Activated B cell treated with CpG ODN at 0.5 μM for 24 hours (primary cell): Measurements from ENCODE around the gene PARP1. TPM values are rescaled to one million over a fixed set of nuclear protein-coding genes. Genes with fewer than 3 reads are reported as not detected.
A peak's percentile ranks its signal among the peaks of the same experiment; 100 is the strongest.

Experiments used
- ATAC-seq: fragments of 200-7000 bp; cut with Tn5 transposase; one replicate; pipeline ENCODE4 v1.10.0; 2021; ENCODE audit warnings: low read depth, mild to moderate bottlenecking, moderate library complexity
- CTCF ChIA-PET: fragments of 350-600 bp; sonication (Branson Sonifier 250); formaldehyde crosslinking; loops from one replicate; lab custom pipeline; 2021; ENCODE audit warnings: antibody characterized with exemption; lab: Charles Lee
- POLR2A ChIA-PET: fragments of 350-600 bp; sonication (Branson Sonifier 250); formaldehyde crosslinking; loops from one replicate; lab custom pipeline; 2021; ENCODE audit warnings: antibody characterized with exemption; lab: Charles Lee
- DNase-seq: peaks from one replicate; pipeline ENCODE4 v3.0.0; 2022
- H3K27ac Mint-ChIP-seq: one replicate; pipeline ENCODE4 v1.8.0; 2020; ENCODE audit warnings: mixed read lengths
- H3K27me3 Mint-ChIP-seq: one replicate; pipeline ENCODE4 v1.8.0; 2021; ENCODE audit warnings: mixed read lengths
- H3K36me3 Mint-ChIP-seq: one replicate; pipeline ENCODE4 v1.8.0; 2021; ENCODE audit warnings: low read depth, mixed read lengths
- H3K4me1 Mint-ChIP-seq: one replicate; pipeline ENCODE4 v1.8.0; 2021; ENCODE audit warnings: mixed read lengths
- H3K4me3 Mint-ChIP-seq: one replicate; pipeline ENCODE4 v1.8.0; 2020; ENCODE audit warnings: mild to moderate bottlenecking, mixed read lengths
- H3K9me3 Mint-ChIP-seq: one replicate; pipeline ENCODE4 v1.8.0; 2020; ENCODE audit warnings: mixed read lengths
- intact Hi-C: fragments of 100-400 bp; cut with micrococcal nuclease; formaldehyde crosslinking; loops from one replicate; pipeline ENCODE4 v1.15.1; 2024
- total RNA-seq: library from RNA; stranded (reverse); gene quantifications from 2 replicates; pipeline ENCODE4 v1.2.3, GENCODE V29; 2022
- TF ChIP-seq, protein P1 (sequence below): fragments of 200-600 bp; IDR thresholded peaks from one replicate; pipeline ENCODE4 v1.8.0; 2022; ENCODE audit warnings: antibody characterized with exemption, mild to moderate bottlenecking

The PARP1 gene
- total RNA-seq, 1 donor from 2014 or later, result 260 TPM

DNA sequence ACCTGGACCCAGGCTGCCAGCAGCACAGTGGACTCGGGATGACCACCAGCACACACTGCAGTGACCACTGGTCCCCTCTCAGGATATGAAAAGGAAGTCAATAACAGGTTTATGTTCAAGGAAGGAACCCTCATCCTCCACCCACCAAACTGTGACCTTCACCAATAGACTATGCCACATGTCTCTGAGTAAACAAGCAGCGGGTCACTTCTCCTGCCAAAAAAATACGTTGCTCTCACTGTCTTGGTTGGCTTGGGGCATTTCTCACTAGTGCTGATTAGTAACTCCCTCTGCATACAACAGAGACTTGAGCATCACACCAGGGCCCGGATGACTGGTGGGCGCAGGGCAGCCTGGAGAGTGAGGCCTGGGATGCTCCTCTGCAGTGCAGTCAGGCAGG is 25.9 kb downstream of the PARP1 start:
- Mint-ChIP-seq H3K27ac (no peak overlapping the region), H3K4me3 (no peak overlapping the region), H3K4me1 (no peaks in the 10 kb centered on the region), H3K36me3 (peaks cover 97% of the 10 kb centered on the region), H3K9me3 (no peaks in the 10 kb centered on the region), H3K27me3 (no peaks in the 10 kb centered on the region)
- TF ChIP-seq, protein P1, sequence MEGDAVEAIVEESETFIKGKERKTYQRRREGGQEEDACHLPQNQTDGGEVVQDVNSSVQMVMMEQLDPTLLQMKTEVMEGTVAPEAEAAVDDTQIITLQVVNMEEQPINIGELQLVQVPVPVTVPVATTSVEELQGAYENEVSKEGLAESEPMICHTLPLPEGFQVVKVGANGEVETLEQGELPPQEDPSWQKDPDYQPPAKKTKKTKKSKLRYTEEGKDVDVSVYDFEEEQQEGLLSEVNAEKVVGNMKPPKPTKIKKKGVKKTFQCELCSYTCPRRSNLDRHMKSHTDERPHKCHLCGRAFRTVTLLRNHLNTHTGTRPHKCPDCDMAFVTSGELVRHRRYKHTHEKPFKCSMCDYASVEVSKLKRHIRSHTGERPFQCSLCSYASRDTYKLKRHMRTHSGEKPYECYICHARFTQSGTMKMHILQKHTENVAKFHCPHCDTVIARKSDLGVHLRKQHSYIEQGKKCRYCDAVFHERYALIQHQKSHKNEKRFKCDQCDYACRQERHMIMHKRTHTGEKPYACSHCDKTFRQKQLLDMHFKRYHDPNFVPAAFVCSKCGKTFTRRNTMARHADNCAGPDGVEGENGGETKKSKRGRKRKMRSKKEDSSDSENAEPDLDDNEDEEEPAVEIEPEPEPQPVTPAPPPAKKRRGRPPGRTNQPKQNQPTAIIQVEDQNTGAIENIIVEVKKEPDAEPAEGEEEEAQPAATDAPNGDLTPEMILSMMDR, result no peak
- no peak for DNase-seq
- intact Hi-C loops, result no loop called here
- no peak for ATAC-seq
- ChIA-PET POLR2A (no interaction called here), CTCF (no interaction called here)

DNA sequence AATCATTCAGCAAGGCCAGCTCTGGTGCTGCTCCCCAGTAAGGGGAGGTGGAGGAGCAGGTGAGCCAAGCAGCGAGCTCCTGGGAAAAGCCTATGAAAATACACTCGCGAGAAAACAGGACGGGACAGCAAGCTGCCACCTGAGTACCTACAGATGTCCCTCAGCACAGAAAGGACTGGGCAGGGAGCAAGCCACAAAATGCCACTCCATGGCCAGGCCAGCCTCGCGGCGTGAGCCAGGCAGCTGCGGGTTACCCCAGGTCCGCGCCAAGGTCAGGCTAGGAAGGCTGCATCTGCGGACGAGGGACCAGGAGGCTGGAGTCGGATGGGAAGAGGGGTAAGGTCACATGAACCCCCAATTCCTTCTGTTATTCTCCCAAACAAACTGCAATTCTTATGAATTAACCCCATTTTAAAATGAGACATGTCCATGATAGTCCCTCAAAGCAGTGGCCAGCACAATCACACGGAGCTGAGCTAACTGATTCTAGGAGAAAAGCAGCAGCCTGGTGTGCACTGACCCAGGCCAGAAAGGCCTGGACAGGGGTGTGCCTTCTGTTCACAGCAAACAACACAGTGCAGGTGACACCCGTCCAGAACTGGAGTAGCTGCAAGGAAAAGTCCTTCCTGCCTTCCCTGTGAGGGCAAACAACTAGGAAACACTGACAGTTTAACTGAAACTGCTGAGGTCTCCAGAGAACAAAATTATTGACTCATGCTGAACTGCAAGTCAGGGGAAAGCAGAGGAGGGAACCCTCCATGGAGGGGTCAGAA is 26.5 kb downstream of the PARP1 start:
- intact Hi-C loops, result no loop called here
- DNase-seq, result no peak
- ChIA-PET CTCF (no interaction called here), POLR2A (no interaction called here)
- no peaks in the 10 kb centered on the region for H3K4me1 Mint-ChIP-seq
- H3K9me3 Mint-ChIP-seq, result no peaks in the 10 kb centered on the region
- H3K36me3 Mint-ChIP-seq, result peaks cover 97% of the 10 kb centered on the region
- no peak overlapping the region for H3K27ac Mint-ChIP-seq
- no peak for ATAC-seq
- TF ChIP-seq, protein P1, result no peak
- H3K27me3 Mint-ChIP-seq, result no peaks in the 10 kb centered on the region
- H3K4me3 Mint-ChIP-seq, result no peak overlapping the region

DNA sequence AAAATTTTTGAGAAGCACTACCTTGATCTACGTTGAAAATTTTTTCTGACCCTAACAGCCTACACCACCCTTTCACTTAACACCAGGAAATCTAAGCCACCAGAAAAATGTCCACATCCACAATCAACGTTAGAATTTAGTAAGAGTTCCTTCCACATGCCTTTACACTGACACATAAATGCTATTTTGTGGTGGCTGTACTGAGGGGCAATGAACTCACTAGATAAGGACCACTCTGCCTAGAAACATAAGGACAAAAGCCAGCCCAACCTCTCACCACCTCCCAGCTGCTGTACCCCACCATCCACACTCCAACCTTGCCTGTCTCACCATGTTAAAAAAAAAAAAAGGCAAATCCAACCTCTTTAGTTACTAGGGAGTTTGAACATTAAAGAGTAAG is 29.8 kb downstream of the PARP1 start:
- H3K9me3 Mint-ChIP-seq, result no peaks in the 10 kb centered on the region
- peaks cover 97% of the 10 kb centered on the region for H3K36me3 Mint-ChIP-seq
- ATAC-seq, result no peak
- peaks cover 3% of the 10 kb centered on the region for H3K4me1 Mint-ChIP-seq
- no peak overlapping the region for H3K4me3 Mint-ChIP-seq
- intact Hi-C loops, result no loop called here
- no peaks in the 10 kb centered on the region for H3K27me3 Mint-ChIP-seq
- TF ChIP-seq, protein P1, result no peak
- no peak for DNase-seq
- no peak overlapping the region for H3K27ac Mint-ChIP-seq
- ChIA-PET POLR2A (no interaction called here), CTCF (interaction anchor here (1.4 kb wide), 1 partner anchor 28 kb away, joined by 3 read pairs; no protein-coding TSS in a partner anchor)

DNA sequence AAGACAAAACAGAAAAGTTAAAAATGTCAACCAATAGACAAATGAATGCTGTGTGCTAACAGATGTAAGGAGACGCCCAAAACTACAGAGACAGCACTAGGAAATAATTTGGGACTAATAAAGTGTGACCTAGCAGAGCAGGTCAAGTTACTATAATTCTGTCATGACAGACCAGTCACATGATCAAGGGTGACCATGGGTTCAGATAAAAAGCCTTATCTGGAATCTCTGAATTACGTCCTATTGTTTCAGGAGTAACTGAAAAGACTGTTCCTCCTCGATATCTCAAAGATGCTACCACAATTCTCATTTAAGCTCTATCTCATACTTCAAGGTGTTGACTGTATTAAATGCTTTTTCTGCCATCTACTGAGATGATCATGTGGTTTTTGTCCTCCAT is 31.6 kb downstream of the PARP1 start:
- H3K4me3 Mint-ChIP-seq, result no peak overlapping the region
- CTCF ChIA-PET, result no interaction called here
- POLR2A ChIA-PET, result no interaction called here
- no peak overlapping the region for H3K27ac Mint-ChIP-seq
- ATAC-seq (no peak), DNase-seq (no peak)
- H3K27me3 Mint-ChIP-seq, result no peaks in the 10 kb centered on the region
- H3K4me1 Mint-ChIP-seq, result peaks cover 10% of the 10 kb centered on the region
- intact Hi-C loops, result no loop called here
- H3K9me3 Mint-ChIP-seq, result no peaks in the 10 kb centered on the region
- H3K36me3 Mint-ChIP-seq, result peaks cover 99% of the 10 kb centered on the region
- TF ChIP-seq, protein P1, result no peak

DNA sequence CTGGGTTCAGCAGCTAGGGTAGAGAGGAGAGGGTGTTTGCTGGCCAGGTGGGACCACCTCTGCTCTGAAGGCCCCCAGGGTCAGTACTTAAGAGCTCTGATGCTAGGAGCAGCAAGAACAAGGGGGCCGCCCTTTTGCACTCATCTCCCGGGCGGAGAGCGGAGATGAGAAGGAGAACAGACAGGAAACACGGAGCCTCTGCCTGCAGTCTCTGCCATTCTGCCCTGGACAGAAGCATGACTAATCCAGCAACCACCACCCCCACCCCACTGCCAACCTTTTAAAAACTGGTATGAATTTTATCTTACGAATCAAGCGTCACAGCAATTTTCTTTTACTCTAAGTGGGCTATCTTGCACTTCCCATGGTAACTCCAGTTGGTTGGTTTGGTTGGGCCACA is 34.5 kb downstream of the PARP1 start:
- ATAC-seq (no peak), DNase-seq (no peak)
- Mint-ChIP-seq H3K4me3 (no peak overlapping the region), H3K9me3 (no peaks in the 10 kb centered on the region), H3K27me3 (no peaks in the 10 kb centered on the region), H3K36me3 (peaks cover 97% of the 10 kb centered on the region), H3K27ac (peak overlapping the region; percentile 71), H3K4me1 (peaks cover 40% of the 10 kb centered on the region)
- ChIA-PET CTCF (interaction anchor here (1.0 kb wide), 1 partner anchor 33 kb away, joined by 3 read pairs; no protein-coding TSS in a partner anchor), POLR2A (no interaction called here)
- intact Hi-C loops, result loop anchor here (5.0 kb wide), 1 partner anchor 66 kb away; the partner anchor contains the start of gene LIN9
- TF ChIP-seq, protein P1, result no peak
